ENCODE measurements around the gene SKI.

SKI gene

DNA sequence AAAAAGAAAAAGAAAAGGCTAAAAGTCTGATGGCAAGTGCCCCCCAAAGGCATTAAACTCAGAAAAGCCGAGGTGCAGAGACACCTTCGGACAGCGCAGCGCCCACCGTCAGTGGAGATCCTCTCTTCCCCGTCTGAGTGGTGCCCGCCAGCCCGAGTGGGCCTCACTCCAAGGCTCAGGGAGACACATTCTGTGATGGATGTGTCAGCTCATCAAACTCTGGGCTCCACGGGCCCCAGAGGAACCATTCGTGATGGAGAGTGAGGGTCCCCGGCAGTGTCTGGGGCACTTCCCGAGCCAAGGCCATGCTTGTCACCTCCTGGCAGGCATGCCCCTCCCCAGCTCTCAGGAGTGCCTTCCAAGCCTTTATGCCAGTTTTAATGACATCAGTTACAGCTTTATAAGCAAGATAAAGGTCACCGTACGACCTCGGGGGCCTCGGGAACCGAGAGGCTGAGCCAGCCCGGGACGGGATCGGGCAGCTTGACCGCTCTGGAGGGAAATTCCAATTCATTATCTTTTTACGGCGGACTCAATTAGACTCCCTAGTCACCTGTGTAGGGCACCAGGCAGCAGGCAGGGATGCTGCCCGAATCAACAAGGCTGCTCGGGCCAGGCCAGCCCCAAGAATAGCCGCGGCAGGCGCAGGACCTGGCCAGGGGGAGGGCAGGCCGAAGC lies 113.7 kb downstream of the SKI start:
- DNase-seq = peak in 3 of 10 donors; percentile 70 to 74 (median 70)
- intact Hi-C loops (cut with DNase I) = no loop called here

DNA sequence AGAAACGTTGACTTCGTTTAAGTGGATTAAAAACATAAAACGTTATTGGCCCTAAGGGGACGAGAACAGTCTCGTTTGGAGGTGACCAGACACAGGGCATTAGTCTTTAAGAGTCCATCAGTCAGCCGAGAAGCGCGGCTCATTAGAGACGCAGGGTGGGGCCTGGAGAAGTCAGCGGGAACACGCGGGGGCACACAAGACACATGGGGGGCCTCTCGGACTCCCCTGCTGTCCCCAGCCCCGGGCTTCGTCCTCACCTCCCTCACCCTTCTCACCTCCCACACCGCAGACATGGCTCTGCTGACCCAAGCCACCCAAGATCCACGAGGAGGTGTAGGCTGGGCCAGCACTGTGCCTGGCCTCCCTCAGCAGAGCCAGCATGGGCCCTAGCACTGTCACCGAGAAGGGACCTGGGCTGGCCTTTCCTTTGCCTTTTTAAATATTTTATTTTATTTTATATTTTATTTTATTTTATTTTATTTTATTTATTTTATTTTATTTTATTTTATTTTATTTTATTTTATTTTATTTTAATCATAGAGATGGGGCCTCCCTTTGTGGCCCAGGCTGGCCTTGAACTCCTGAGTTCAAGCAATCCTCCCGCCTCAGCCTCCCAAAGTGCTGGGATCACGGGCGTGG lies 114.4 kb downstream of the SKI start:
- DNase-seq = peak in 3 of 10 donors; percentile 54 to 83 (median 60)

DNA sequence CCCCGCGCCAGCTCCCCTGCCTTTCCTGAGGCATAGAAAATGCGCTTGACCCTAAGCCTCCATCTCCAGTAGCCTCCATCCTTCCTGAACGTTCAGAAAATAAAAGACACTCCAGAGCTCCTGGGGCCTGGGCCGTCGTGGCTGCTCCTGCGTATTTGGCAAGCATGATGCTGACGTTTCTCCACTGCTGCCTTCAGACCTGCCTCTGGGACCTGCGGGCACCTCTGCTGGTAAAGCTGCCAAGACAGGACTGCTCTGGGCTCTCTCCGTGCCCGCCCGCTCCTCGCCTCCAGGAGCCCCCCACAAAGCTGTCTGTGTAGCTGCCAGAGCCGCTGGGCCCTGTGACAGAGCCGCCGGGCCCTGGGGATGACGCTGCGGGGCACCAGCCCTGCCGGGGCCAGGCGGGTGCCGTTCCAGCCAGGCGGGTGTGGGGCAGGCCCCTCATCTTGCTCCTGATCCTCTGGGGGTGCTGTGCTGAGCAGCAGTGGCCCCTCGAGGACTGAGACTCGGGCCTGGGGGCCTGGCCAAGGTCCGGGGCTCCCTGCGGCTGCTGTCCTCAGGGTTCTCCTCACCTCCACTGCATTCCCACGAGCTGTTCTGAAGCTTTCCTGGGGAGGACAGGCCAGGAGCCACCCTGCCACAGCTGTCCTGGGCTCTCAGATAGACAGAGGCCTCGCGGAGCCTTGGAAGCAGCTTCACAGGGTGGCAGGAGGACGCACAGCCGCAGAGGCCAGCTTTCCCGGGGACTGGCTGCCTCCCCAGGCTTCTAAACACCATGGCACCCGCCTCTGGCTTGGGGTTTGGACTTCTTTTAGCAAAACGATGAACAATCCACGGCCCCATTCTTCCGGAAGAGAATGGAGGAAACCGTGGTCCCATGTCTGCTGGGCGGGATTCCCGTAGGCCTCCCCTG lies 115.2 kb downstream of the SKI start:
- intact Hi-C loops (cut with DNase I) = no loop called here
- peak in 4 of 10 donors; percentile 7 to 74 (median 69) for DNase-seq

More for the DNA sequence above, 114.4 kb downstream of the SKI start:
- intact Hi-C loops (cut with DNase I) = no loop called here

DNA sequence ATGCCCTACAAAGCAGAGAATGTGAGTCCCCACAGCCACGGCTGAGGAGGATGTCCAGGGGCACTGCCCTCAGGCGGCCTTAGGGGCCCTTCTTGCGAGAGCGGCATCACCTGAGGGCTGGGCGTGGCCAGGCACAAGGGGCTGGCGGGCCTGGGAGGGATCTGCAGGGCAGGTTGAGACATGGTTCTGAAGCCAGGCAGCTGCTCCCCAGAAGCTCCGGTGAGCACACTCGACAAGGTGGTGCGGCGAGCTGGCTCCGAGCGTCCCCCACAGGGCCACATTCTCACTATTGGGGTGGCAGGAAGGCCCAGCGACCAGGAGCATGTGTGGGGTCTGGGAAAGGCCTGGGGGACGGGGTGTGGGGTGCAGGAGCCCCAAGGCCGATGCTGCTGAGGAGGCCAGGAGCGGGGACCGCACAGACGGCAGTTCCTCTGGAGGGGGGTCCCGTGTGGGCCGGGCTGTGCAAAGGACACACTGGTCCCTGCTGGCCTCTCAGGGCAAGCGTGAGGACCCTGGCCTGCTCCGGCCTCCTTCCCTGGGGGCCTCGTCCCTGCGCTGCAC lies 116.1 kb downstream of the SKI start:
- intact Hi-C loops (cut with DNase I) = no loop called here
- peak in 4 of 10 donors; percentile 6 to 76 (median 66) for DNase-seq

DNA sequence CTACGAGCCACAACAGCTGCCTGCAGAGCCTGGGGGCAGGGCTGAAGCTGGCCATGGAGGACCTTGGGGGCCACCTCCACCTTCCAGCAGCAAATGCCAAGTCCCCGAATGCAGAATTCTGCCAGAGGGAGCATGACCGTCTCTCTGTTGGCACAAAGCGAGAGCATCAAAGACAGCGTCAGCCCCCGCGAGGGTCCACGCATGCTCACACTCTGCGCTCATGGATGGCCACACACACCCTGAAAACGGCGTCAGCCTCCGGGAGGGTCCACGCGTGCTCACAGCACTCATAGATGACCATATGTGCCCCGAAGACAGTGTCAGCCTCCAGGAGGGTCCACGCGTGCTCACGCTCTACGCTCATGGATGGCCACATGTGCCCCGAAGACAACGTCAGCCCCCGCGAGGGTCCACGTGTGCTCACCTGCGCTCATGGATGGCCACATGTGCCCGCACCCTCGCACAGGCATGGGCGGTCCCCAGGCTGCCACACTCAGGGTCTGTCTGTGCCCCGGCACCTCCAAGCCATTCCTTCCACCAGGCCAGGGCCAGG lies 116.7 kb downstream of the SKI start:
- DNase-seq = peak in 4 of 10 donors; percentile 3 to 61 (median 16)

DNA sequence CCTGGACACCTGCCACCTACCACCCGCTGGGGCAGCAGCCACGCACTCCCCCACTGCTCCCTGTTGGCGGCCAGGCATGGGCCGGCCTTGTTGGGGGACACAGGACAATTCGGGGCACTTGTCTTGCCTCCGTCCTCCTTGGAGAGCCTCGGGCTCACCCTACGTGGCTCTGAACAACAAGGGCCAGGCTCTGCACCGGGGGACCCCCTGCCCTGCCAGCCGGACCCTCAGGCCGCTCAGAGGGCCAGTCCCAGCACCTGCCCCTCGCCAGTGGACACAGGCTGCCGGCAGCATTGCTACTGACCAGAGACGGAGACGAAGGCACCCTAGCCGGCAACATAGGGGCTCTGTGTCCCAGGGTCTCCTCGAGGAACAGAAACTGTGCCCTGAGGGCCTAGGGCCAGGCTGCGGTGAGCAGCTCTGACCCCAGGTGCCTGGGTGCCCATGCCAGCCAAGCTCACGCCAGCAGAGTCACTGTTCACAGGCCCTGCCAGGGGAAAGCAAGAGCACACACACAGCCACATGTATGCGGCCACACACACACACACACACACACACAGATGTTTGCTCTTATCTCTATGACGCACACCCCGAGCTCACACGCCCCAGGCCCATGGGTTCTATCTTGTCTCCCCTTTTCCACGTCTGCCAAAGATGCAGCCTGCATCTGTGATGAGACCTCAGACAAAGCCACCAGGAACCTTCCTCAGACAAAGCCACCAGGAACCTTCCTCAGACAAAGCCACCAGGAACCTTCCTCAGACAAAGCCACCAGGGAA lies 117.4 kb downstream of the SKI start:
- peak in 5 of 10 donors; percentile 3 to 78 (median 58) for DNase-seq
- intact Hi-C loops (cut with DNase I) = no loop called here

More for the DNA sequence above, 116.7 kb downstream of the SKI start:
- intact Hi-C loops (cut with DNase I) = no loop called here

DNA sequence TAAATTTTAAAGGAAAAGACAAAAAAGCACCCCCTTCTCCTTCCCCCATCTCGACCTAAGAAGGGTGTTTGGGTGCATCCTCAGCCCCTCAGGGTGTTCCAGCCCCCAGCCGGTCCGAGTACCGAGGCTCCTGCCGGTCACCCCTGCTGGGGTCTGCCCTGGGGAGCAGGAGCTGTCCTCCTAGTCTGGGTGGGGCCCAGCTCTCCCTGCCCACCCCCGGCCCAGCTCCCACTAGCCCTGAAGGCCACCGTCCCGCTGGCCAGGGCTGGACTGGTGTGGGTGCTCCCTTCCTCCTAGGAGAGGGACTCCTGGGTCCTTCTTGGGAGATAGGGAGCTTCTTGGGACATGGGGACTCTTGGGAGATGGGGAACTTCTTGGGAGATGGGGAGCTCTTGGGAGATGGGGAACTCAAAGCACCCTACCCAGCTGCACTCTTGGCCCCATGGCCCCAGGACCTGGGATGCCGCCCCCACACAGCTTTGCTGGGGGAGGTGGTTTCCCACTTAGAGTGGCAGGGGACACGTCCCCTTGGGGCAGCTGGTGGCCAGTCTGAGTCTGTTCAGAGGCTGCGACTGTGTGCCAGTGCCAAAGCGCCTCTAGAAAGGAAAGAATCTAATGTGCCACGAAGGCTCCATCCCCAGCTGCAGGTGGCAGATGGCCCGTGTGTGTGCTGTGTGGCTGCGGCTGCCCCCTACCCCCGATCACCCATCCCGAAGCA lies 118.7 kb downstream of the SKI start:
- intact Hi-C loops (cut with DNase I) = no loop called here

DNA sequence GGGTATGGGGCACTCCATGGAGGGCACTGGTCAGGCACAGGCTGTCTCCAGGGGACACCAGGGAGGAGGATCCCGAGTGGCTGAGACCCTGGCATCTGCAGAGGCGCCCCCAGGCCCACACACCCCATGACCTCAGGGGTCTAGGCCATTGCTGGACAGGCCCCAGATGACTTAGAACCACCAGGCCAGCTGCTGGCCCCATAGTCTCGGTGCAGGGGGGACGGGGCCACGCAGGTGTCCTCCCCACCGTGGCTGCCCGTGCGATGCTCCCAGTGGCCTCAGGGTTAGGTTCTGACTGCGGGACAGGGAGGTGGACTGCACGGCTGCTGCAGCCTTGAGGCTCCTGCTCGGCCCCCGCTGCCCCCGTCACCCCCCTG lies 119.3 kb downstream of the SKI start:
- peak in 4 of 10 donors; percentile 1 to 57 (median 28) for DNase-seq
- intact Hi-C loops (cut with DNase I) = no loop called here

More for the DNA sequence above, 118.7 kb downstream of the SKI start:
- DNase-seq = peak in 5 of 10 donors; percentile 4 to 59 (median 39)

DNA sequence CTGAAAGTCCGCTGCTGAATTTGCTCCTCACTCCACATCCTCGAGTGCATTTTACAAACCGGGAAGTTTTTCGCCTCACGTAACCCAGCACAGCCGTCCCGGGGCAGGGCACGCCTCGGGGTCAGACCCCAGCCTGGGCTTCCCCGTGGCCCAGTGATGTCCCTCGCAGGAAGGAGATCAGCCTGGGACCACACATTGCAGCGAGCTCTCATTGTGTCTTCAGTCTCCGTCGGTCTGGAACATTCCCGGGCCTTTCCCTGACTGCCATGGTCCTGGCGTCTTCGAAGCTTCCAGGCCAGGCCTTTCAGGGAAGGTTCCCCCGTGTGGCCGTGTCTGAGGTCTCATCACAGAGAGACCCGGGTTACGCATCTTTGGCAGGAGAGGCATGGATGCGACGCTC lies 119.8 kb downstream of the SKI start:
- intact Hi-C loops (cut with DNase I) = no loop called here
- DNase-seq = peak in 5 of 10 donors; percentile 3 to 58 (median 27)

DNA sequence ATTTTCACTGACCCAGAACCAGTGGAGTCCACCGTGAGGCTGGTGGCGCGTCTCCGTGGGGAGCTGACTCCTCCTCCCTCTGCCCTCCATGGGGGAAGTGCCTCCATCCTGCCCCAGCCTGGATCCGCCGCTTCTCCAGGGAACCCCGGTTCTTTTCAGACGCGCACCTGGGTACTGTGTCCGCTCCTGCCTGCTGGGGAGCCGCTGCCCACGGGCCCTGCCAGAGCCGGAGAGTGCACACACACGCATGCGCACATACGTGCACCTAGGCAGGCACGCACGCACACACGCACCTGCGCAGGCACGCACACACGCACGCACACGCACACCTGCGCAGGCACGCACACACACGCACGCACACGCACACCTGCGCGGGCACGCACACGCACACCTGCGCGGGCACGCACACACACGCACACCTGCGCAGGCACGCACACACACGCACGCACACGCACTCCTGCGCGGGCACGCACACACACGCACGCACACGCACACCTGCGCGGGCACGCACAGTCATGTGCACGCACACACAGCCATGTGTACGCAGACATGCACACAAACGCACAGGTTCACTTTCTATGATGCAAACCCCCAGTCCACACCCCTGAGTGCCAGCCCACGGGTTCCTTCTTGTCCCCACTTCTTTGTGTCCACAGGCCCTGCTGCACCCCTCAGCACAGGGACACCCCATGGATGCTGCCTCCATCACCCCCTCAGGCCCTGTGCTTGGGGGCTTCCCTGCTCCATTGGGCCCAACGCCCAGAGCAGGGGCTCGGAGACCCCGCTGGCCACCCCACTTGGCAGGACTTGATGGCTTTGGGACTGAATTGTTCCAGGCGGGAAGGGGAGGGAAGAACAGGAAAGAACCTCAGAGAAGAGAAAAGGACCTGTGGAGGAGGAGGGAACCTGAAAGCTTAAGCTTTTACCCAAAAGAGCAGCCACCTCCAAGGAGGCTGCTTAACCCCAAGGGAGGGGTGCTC lies 120.5 kb downstream of the SKI start:
- intact Hi-C loops (cut with DNase I) = no loop called here

DNA sequence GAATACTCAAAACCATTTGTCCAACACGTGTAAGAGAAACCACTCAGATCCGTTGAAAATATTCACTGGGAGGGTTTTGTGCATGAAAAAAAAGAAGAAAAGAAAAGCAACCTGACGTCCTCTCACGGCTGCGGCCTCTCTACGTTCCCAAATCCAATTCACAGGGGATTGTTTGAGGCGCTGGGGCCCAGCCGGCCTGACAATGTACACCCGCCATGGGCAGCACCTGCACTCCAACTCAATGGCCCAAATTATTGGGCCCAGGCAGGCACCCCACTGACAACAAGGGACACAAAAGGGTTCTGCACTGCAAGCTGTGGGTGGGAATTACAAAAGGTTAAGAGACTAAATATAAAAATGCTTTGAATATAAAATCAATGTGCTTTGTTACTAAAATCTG lies 121.7 kb downstream of the SKI start:
- peak in 5 of 10 donors; percentile 5 to 79 (median 60) for DNase-seq
- intact Hi-C loops (cut with DNase I) = no loop called here

More for the DNA sequence above, 120.5 kb downstream of the SKI start:
- peak in 5 of 10 donors; percentile 2 to 74 (median 53) for DNase-seq

DNA sequence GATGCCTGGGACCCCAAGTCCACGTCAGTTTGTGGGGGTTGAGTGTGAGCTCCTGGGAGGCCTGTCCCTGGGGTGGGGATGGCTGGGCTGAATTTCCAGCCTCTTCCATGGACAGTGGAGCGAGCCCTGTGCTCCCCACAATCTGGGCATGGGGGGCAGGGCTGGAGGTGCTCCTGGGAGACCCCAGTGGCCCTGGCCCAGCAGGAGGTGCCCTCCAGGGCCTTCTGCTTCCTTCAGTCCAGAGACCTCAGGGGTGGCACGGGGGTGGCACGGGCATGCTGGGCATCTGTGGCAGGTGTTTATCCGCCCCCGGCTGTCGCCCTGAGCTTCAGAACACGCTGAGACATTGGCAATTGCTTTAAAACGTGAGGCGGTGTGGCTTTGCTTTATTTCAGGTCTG lies 122.4 kb downstream of the SKI start:
- intact Hi-C loops (cut with DNase I) = no loop called here
- peak in 5 of 10 donors; percentile 2 to 79 (median 53) for DNase-seq

DNA sequence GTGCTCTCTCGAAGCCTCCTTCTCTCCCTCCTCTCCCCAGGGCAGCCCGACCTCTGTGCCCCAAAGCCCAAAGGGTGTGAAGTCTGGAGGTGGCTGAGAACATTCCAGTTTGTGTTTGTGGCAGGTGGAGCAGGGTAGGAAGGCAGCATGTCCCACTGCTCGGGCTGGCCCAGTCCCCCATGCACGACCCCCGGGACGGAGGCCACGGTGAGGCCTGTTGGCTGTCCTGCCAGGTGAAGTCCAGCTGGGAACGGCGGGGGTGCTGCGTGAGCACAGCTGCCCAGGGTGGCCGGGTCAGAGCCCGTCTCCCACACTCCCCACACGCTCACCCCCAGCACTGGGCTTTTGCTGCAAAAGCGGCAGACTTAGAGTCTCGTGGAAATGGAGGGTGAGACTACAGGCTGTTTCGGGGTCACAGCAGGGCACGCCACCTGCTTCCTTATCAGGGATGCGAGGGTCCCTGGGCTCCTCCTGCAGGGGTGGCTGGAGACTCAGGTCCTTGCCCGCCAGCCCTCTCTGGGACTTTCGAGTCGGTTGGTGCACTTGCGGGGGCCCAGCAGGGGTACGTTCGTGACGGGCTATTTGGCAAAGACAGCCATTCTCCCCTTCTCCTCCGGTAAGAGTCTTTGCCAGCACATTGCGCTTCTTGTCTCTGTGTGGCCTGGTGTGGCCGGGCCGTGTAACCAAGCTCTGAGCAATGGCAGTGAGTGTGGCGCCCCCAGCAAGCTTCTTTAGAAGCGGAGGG lies 123.0 kb downstream of the SKI start:
- intact Hi-C loops (cut with DNase I) = no loop called here
- peak in 5 of 10 donors; percentile 3 to 83 (median 62) for DNase-seq

DNA sequence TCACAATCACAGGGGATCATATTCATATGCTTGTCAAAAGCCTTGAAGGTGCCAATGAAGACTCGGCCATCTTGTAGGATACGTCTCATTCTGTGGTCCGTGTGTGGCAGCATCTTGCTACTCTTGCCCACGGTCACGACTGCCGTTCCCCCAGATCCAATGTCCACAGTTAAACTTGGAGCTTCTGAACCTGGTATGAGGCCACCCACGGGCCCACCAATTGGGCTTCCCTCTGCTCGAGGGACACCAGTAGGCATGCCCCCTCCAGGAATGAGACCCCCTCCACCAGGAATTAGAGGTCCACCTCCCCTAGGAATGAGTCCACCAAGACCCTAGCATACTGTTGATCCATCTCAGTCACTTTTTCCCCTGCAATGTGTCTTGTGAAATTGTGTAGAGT lies 123.6 kb downstream of the SKI start:
- peak in 3 of 10 donors; percentile 3 to 54 (median 43) for DNase-seq
- intact Hi-C loops (cut with DNase I) = no loop called here

DNA sequence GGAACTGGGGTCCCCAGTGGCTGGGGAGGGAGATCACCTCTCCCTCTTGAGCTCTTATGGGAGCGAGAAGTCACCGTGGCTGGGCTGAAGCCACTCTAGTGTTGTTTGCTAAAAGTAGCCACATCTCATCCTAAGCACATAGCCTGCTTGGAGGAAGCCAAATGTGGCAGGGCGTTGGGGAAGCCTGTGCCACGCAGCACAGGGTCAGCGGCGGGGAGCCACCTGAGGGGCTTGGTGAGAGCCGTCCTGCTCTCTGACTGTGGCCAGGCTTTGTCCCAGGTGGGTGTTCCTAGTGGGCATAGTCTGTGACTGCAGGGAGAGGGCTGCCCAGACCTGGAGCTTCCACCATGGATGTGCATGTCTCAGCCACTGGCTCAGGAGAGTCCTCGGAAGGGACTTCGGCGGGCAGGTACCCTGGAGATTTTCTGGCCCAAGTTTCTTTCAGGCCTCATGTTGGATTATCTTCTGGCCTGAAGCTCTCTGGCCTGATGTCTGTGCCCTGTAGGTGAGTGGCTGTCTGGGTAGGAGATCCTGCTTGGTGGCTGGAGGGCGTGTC lies 124.3 kb downstream of the SKI start:
- intact Hi-C loops (cut with DNase I) = no loop called here
- DNase-seq = peak in 4 of 10 donors; percentile 10 to 54 (median 46)

DNA sequence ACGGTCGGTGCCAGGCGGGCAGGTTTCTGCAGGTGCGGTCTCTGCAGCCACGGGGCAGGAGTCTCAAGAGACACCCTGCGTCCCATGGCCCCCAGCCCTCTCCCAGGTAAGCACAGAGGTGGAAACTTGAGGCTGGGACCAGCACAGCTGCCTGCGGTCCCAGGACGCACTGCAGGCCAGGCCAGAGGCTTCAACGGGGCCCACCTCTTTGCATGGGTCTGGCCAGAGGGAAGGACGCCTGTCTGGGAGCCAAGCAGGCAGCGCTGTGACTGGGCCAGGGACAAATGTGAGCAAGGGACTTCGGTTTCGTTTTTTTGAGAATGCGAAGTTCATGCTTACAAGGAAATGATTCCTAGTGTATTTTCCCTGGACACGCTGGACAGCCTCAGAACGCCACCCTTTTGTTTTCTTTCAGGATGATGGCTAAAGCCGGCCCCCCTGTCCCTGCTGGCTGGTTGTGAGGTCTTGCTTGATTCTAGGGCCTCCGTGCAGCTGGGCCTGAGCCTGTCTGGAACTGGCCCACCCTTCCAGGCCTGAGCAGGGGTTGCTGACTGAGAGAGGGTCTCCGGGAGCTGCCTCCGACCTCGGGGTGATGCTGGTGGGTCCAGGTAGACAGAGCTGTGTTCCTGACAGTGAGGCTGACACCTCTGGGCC lies 124.9 kb downstream of the SKI start:
- DNase-seq = peak in 5 of 10 donors; percentile 3 to 77 (median 59)
- intact Hi-C loops (cut with DNase I) = no loop called here
